GM12874 (cell line): ENCODE data around the gene PTPRN2.

Source experiments
- TF ChIP-seq, protein P1 (sequence below): IDR thresholded peaks from 2 replicates; pipeline ENCODE4 v1.5.1; 2011; ENCODE audit warnings: low read depth, mild to moderate bottlenecking, control low read depth, low read length, moderate library complexity; ENCODE audit not compliant: insufficient read depth

Gene PTPRN2

GRCh38 chr7:157961731-157962457, 625.7 kb downstream of the PTPRN2 start:
- TF ChIP-seq, protein P1, sequence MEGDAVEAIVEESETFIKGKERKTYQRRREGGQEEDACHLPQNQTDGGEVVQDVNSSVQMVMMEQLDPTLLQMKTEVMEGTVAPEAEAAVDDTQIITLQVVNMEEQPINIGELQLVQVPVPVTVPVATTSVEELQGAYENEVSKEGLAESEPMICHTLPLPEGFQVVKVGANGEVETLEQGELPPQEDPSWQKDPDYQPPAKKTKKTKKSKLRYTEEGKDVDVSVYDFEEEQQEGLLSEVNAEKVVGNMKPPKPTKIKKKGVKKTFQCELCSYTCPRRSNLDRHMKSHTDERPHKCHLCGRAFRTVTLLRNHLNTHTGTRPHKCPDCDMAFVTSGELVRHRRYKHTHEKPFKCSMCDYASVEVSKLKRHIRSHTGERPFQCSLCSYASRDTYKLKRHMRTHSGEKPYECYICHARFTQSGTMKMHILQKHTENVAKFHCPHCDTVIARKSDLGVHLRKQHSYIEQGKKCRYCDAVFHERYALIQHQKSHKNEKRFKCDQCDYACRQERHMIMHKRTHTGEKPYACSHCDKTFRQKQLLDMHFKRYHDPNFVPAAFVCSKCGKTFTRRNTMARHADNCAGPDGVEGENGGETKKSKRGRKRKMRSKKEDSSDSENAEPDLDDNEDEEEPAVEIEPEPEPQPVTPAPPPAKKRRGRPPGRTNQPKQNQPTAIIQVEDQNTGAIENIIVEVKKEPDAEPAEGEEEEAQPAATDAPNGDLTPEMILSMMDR: no peak

DNA sequence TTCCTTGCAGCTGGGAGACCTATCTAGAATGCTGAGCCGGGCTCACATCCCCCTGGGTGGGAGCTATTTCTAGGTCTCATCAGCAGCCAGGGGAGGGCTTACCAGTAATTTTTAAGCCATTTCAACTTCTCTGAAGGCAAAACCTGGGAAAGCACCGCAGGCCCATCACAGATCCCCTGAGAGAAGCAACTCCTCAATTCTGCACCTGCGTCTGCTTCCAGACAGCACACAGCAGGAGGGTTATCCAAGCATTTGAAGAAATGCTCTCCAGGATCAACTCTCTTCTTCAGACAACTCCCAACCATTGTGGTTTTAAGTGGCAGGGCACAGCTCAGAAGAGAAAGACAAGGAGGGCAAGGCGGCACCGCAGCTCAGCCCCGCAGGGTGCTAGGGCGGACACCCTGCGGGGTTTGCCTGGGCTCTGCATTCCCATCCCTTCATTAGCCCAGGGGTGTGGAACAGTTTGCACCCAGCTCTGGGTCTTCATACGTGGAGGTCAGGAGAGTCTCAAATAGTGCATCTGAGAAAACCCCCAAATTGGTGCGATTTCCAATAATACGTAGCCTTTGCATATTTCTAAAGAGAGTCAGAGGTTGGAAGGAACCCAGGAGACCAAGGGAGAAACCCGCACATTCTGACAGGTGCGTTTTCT, 632.1 kb downstream of the PTPRN2 start:
- TF ChIP-seq, protein P1: no peak

DNA sequence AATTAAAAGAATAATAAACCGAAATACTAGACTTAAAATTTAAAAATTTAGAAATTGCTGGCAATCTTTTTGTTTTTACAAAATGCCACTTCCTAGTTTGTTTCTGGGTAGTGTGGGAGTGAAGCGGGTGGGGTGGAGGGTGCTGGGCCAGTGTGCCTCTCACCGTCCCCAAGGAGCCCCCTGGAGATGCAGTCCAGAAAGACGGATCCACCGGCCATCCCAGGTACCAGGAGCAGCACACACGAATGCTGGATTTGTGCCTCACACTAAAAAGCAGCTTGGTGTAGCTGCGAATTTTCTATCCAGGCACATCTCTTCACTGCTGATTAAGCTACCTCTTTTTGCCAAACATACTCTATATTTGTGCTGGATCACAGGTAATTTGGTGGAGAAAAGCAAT, 632.7 kb downstream of the PTPRN2 start:
- TF ChIP-seq, protein P1: no peak

GRCh38 chr7:157952841-157953645, 634.6 kb downstream of the PTPRN2 start:
- TF ChIP-seq, protein P1: no peak

- TF ChIP-seq, protein P1: no peak
These were observed 635.5 kb downstream of the PTPRN2 start for GRCh38 chr7:157952050-157952667.

- TF ChIP-seq, protein P1: no peak
These were observed 636.1 kb downstream of the PTPRN2 start for GRCh38 chr7:157951300-157952049.
